Aorta (tissue), 5 donors: ENCODE data around the gene DNAJB2. TPM values are rescaled to one million over a fixed set of nuclear protein-coding genes. Genes with fewer than 3 reads are reported as not detected.

ENCODE experiments used
- ATAC-seq: fragments of 200-7000 bp; cut with Tn5 transposase; one replicate; pipeline ENCODE4 v1.9.1; 2022; ENCODE audit warnings: moderate library complexity; ENCODE audit not compliant: low FRiP score
- DNase-seq, 2 donors: peaks; one replicate each; pipeline ENCODE4 v3.0.0-alpha.2; 2020
- H3K27ac ChIP-seq, 2 donors: one replicate each; pipeline ENCODE4 v1.5.1; 2013; ENCODE audit warnings: low read length in 2 of 2, mild to moderate bottlenecking in 2 of 2, moderate library complexity in 2 of 2, control low read depth in 1 of 2, inconsistent platforms in 1 of 2, low read depth in 1 of 2
- H3K27me3 ChIP-seq, 2 donors: one replicate each; pipeline ENCODE4 v1.6.1; 2013; ENCODE audit warnings: control low read depth in 1 of 2, low read length in 1 of 2, mild to moderate bottlenecking in 1 of 2, moderate library complexity in 1 of 2; ENCODE audit not compliant: insufficient read depth in 2 of 2, control insufficient read depth in 1 of 2
- H3K36me3 ChIP-seq, 2 donors: one replicate each; pipeline ENCODE4 v1.6.1; 2013; ENCODE audit warnings: control low read depth in 1 of 2, low read length in 1 of 2, mild to moderate bottlenecking in 1 of 2; ENCODE audit not compliant: insufficient read depth in 2 of 2, control insufficient read depth in 1 of 2
- H3K4me1 ChIP-seq, 2 donors: one replicate each; pipeline ENCODE4 v1.6.1; 2013; ENCODE audit warnings: low read length in 2 of 2, control low read depth in 1 of 2, mild to moderate bottlenecking in 1 of 2, moderate library complexity in 1 of 2; ENCODE audit not compliant: insufficient read depth in 2 of 2, control insufficient read depth in 1 of 2
- H3K4me3 ChIP-seq, 2 donors: one replicate each; pipeline ENCODE4 v1.5.1; 2013; ENCODE audit warnings: low read length in 2 of 2, control low read depth in 1 of 2, mild to moderate bottlenecking in 1 of 2
- H3K9me3 ChIP-seq: one replicate; pipeline ENCODE4 v1.6.1; 2013; ENCODE audit warnings: mild to moderate bottlenecking, low read length; ENCODE audit not compliant: control insufficient read depth
- WGBS, 2 donors: extraction: QIAGEN DNeasy Blood & Tissue Kit; methylation state at CpG; one replicate each; pipeline ENCODE4 v1.1.7; 2013; 5-methylcytosine and 5-hydroxymethylcytosine counted together
- intact Hi-C, 2 donors: fragments of 100-400 bp; cut with DNase I; formaldehyde crosslinking; loops; one replicate each; pipeline versions ENCODE4 v1.14.2 to v1.15.0; 2022
- long read RNA-seq, 2 donors: library from polyadenylated mRNA; unstranded; transcript quantifications; one replicate each; pipeline ENCODE4 v2.0.0, GENCODE V29; 2020 to 2021
- polyA plus RNA-seq, 2 donors: library from polyadenylated mRNA; stranded (reverse); fragments of 200-250 nt; gene quantifications; one replicate each; pipeline ENCODE4 v1.2.3, GENCODE V29; 2013
- total RNA-seq, 2 donors: library from RNA; stranded (reverse); fragmentation: NEBNext Ultra II Directional; extraction: Animal tissue kit (Norgen Biotek cat#: 25700); gene quantifications; one replicate each; pipeline ENCODE4 v1.2.1, GENCODE V29; 2021
- donor health status: healthy with polysubstance abuse.
- donor health status: Bipolar disorder and iron deficiency.
- donor health status: DM: no; HTN: no; CAD: no.
- donor health status: DM: no; HTN: no; CAD: no.
- donor health status: DM: yes; HTN: yes; CAD: no.

DNAJB2 gene
- total RNA-seq = 10 to 100 TPM; 54.4 to 54.7 TPM
- 10 to 100 TPM; 45.0 to 58.6 TPM for polyA plus RNA-seq
- long read RNA-seq, donor 1, partial matches to known transcripts = 3 of 7 reads
- long read RNA-seq, donor 1, other reads (novel, unspliced or antisense) = 4 of 7 reads
- long read RNA-seq, donor 2, partial matches to known transcripts = 1 of 7 reads
- long read RNA-seq, donor 2, other reads (novel, unspliced or antisense) = 2 of 7 reads

DNA sequence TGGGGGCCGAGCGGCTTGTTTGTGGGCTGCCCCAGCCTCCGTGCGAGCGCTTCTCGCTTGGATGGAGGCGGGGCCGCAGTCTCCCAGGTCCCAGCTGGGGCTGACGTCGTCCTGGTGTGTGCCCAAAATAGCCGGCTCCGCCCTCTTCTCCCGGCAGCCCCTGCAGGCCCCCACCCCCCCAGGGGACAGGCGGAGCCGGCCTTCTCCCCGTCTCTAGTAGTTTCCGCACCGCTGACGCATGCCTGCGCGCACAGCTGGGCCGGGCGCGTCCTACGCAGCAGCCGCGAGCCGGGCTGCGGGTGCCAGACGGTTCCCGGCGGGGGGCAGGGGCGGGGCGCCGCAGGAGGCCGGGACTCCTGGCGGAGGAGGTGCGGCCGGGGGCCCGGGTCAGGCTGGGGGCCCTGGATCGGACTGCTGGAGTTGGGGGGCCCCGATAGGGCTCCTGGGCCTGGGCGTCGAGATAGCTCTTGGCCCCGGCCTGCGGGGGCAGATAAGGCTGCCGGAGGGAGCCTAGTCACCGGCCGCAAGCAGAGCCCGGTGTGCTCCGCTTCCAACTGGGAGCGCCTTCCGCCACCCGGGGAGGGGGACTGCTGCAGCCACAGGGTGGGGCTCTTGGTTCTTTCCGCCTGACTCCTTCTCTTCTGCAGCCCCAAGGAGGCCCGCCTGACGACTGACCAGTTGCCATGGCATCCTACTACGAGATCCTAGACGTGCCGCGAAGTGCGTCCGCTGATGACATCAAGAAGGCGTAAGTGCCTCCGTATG, at the start of gene DNAJB2:
DNAJB2 (plus strand) TSS at position 216 of the 765 bp plus-strand sequence; CDS start at position 684, 468 bp downstream.
- ATAC-seq (peak; percentile 97), DNase-seq (peak; percentile 100)
- no peaks in the 10 kb centered on the region for H3K9me3 ChIP-seq
- no peaks in the 10 kb centered on the region for H3K27me3 ChIP-seq
- peak within 1 kb of the TSS; percentile 53 to 76 for H3K27ac ChIP-seq
- H3K4me3 ChIP-seq = peak within 1 kb of the TSS; percentile 45 to 46
- intact Hi-C loops = loop anchor here (1.0 to 2.0 kb wide), 3 partner anchors 10 to 50 kb away; partner anchors contain the start of genes ANKZF1 (in 1 of the 2), ATG9A (in 1 of the 2), TUBA4A (in 1 of the 2) and TUBA4B (in 1 of the 2)
- H3K4me1 ChIP-seq = peaks cover 0 to 4% of the 10 kb centered on the region in 2 donors
- WGBS, 2 donors = 0 to 1% methylated on average over 48 to 65 of the region's 65 CpGs
- peaks cover 0 to 3% of the 10 kb centered on the region in 2 donors for H3K36me3 ChIP-seq

GRCh38 chr2:219230059-219230540, 49.1 kb upstream of the DNAJB2 start:
- intact Hi-C loops = loop anchor here in 1 of 2 donors (2.0 kb wide), 1 partner anchor 69 kb away; no protein-coding TSS in a partner anchor
- H3K27ac ChIP-seq = peak overlapping the region in 1 of 2 donors; percentile 49
- H3K4me1 ChIP-seq = peaks cover 0 to 4% of the 10 kb centered on the region in 2 donors
- H3K9me3 ChIP-seq = no peaks in the 10 kb centered on the region
- DNase-seq (no peak), ATAC-seq (peak; percentile 40)
- 0% methylated on average over 24 of the region's 24 CpGs for WGBS, 2 donors
- peaks cover 4 to 8% of the 10 kb centered on the region in 2 donors for H3K36me3 ChIP-seq
- H3K4me3 ChIP-seq = peak overlapping the region; percentile 36 to 67
- no peaks in the 10 kb centered on the region for H3K27me3 ChIP-seq

GRCh38 chr2:219234331-219234730, 44.8 kb upstream of the DNAJB2 start:
- ATAC-seq (no peak), DNase-seq (no peak)
- intact Hi-C loops = no loop called here
- Histone ChIP-seq H3K36me3 (peaks cover 4 to 8% of the 10 kb centered on the region in 2 donors), H3K9me3 (no peaks in the 10 kb centered on the region), H3K27me3 (no peaks in the 10 kb centered on the region), H3K27ac (no peak overlapping the region), H3K4me1 (no peaks in the 10 kb centered on the region), H3K4me3 (no peak overlapping the region)
- WGBS, 2 donors = 75 to 96% methylated on average over 3 of the region's 3 CpGs

GRCh38 chr2:219243291-219243761, 35.8 kb upstream of the DNAJB2 start:
- DNase-seq = no peak
- H3K9me3 ChIP-seq = no peaks in the 10 kb centered on the region
- no peaks in the 10 kb centered on the region for H3K4me1 ChIP-seq
- no peaks in the 10 kb centered on the region for H3K27me3 ChIP-seq
- intact Hi-C loops = no loop called here
- H3K36me3 ChIP-seq = no peaks in the 10 kb centered on the region
- no peak overlapping the region for H3K27ac ChIP-seq
- no peak for ATAC-seq
- no peak overlapping the region for H3K4me3 ChIP-seq
- WGBS, 2 donors = 36 to 39% methylated on average over 28 of the region's 28 CpGs

GRCh38 chr2:219244789-219245147, 34.4 kb upstream of the DNAJB2 start:
- no peaks in the 10 kb centered on the region for H3K9me3 ChIP-seq
- WGBS, 2 donors = 36 to 42% methylated on average over 6 of the region's 6 CpGs

GRCh38 chr2:219245148-219245898, 33.8 kb upstream of the DNAJB2 start, which contains the start of the genes GLB1L and STK16:
TSS of gene GLB1L (minus strand) at chr2:219245444. CDS start at chr2:219243573, 1,871 bp downstream.
TSS of gene STK16 (plus strand) at chr2:219245479. CDS start at chr2:219246000, 521 bp downstream.
- intact Hi-C loops = loop anchor here in 1 of 2 donors (5.0 kb wide), 1 partner anchor 47 kb away; no protein-coding TSS in a partner anchor
- Histone ChIP-seq H3K27me3 (no peaks in the 10 kb centered on the region), H3K27ac (peak within 1 kb of the TSS; percentile 36 to 80), H3K4me1 (no peaks in the 10 kb centered on the region), H3K36me3 (no peaks in the 10 kb centered on the region), H3K4me3 (peak within 1 kb of the TSS; percentile 37 to 75), H3K9me3 (no peaks in the 10 kb centered on the region)
- peak; percentile 95 for ATAC-seq
- peak; percentile 97 to 99 for DNase-seq
- WGBS, 2 donors = 0% methylated on average over 46 of the region's 46 CpGs

More at GRCh38 chr2:219244789-219245147, 34.4 kb upstream of the DNAJB2 start:
- no peak for ATAC-seq
- Histone ChIP-seq H3K36me3 (no peaks in the 10 kb centered on the region), H3K27me3 (no peaks in the 10 kb centered on the region), H3K4me1 (no peaks in the 10 kb centered on the region), H3K27ac (peak overlapping the region; percentile 36 to 55), H3K4me3 (peak overlapping the region in 1 of 2 donors; percentile 75)
- intact Hi-C loops = loop anchor here in 1 of 2 donors (5.0 kb wide), 1 partner anchor 48 kb away; no protein-coding TSS in a partner anchor
- no peak for DNase-seq

GRCh38 chr2:219245899-219246230, 33.3 kb upstream of the DNAJB2 start:
- Histone ChIP-seq H3K4me3 (peak overlapping the region; percentile 37 to 75), H3K9me3 (no peaks in the 10 kb centered on the region), H3K27ac (peak overlapping the region in 1 of 2 donors; percentile 80), H3K4me1 (no peaks in the 10 kb centered on the region), H3K36me3 (no peaks in the 10 kb centered on the region), H3K27me3 (no peaks in the 10 kb centered on the region)
- ATAC-seq (no peak), DNase-seq (no peak)
- WGBS, 2 donors = 21% methylated on average over 10 of the region's 10 CpGs
- intact Hi-C loops = loop anchor here in 1 of 2 donors (5.0 kb wide), 1 partner anchor 46 kb away; no protein-coding TSS in a partner anchor

- Histone ChIP-seq H3K27ac (no peak overlapping the region), H3K36me3 (no peaks in the 10 kb centered on the region), H3K9me3 (no peaks in the 10 kb centered on the region), H3K27me3 (no peaks in the 10 kb centered on the region), H3K4me3 (no peak overlapping the region), H3K4me1 (no peaks in the 10 kb centered on the region)
- intact Hi-C loops = loop anchor here in 1 of 2 donors (5.0 kb wide), 1 partner anchor 46 kb away; no protein-coding TSS in a partner anchor
- WGBS, 2 donors = 92 to 95% methylated on average over 10 of the region's 10 CpGs
- ATAC-seq (no peak), DNase-seq (no peak)
Observed at GRCh38 chr2:219246559-219246958, 32.6 kb upstream of the DNAJB2 start.
